Keratinocyte (primary cell): ENCODE measurements around the gene KRTAP10-8.

Source experiments
- CTCF ChIP-seq, 3 experiments: IDR thresholded peaks in 1 of 3; conservative IDR thresholded peaks in 1 of 3; optimal IDR thresholded peaks in 1 of 3; 2 replicates in 2 of 3; 3 replicates in 1 of 3; pipeline versions ENCODE3 to v1.5.1; 2011; ENCODE audit warnings: low read length in 3 of 3, mild to moderate bottlenecking in 3 of 3, moderate library complexity in 2 of 3, control low read depth in 1 of 3, inconsistent platforms in 1 of 3; ENCODE audit not compliant: insufficient read depth in 2 of 3; ENCODE audit errors: extremely low read depth in 1 of 3
- EZH2 ChIP-seq: IDR thresholded peaks from one replicate; pipeline ENCODE4 v1.6.1; 2012; ENCODE audit warnings: inconsistent platforms, mild to moderate bottlenecking, low read length, moderate library complexity

DNA sequence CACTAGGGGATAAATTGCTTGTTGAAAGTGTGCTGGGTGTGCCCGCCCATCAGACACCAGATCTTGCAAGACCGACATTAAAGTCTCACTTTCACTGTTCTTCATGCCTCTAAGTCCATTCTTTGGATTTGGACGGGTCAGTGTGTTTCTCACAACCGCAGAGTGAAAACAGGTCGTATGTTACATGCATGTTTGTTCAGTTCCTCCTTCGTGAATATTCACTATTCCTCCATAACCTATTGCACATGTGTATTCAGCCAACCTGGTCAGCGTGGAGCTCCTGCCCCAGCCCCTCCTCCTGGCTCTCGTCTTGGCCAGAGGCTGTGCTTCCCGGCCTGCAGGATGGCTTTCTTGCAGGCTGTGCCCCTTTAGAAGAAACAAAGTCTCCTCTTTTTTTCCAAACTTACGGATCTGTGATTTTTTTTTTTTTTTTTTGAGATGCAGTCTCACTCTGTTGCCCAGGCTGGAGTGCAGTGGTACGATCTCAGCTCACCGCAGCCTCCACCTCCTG is 17.4 kb upstream of the KRTAP10-8 start:
- no peak for TF ChIP-seq CTCF (optimal IDR thresholded peaks at IDR 0.05 in 1 of 3, IDR thresholded peaks at IDR 0.05 in 1 of 3, conservative IDR thresholded peaks at IDR 0.05 in 1 of 3; ENCODE audit: extremely low read depth in 1 of 3, insufficient read depth in 2 of 3, low read length in 3 of 3)
- TF ChIP-seq EZH2, result no peak
